Naive thymus-derived CD4-positive, alpha-beta T cell (primary cell): Measurements from ENCODE around the gene CHST7. TPM values are rescaled to one million over a fixed set of nuclear protein-coding genes. Genes with fewer than 3 reads are reported as not detected.

Source experiments
- ATAC-seq: fragments of 150-1000 bp; cut with Tn5 transposase; 2 replicates; pipeline ENCODE4 v1.10.0; 2021; ENCODE audit warnings: mild to moderate bottlenecking, moderate library complexity
- CTCF ChIA-PET: fragments of 350-600 bp; sonication (Branson Sonifier 250); formaldehyde crosslinking; loops from one replicate; lab custom pipeline; 2021; ENCODE audit warnings: antibody characterized with exemption; lab: Charles Lee
- POLR2A ChIA-PET: fragments of 350-600 bp; sonication (Branson Sonifier 250); formaldehyde crosslinking; loops from one replicate; lab custom pipeline; 2021; ENCODE audit warnings: antibody characterized with exemption, inconsistent platforms; lab: Charles Lee
- DNase-seq, 9 donors: peaks; one replicate each; pipeline versions ENCODE4 v3.0.0 to v3.0.0-alpha.2; 2020 to 2022; ENCODE audit warnings: mixed read lengths in 1 of 9
- H3K27ac ChIP-seq: one replicate; pipeline ENCODE4 v1.7.0; 2013; ENCODE audit warnings: mild to moderate bottlenecking, low read depth, low read length, moderate library complexity
- H3K27me3 ChIP-seq, 2 donors: one replicate each; pipeline ENCODE4 v1.7.0; 2013; ENCODE audit warnings: low read length in 2 of 2, mild to moderate bottlenecking in 2 of 2, moderate library complexity in 2 of 2; ENCODE audit not compliant: control insufficient read depth in 2 of 2, insufficient read depth in 2 of 2
- H3K36me3 ChIP-seq, 3 experiments: 1 replicate in 2 of 3; 2 replicates in 1 of 3; pipeline ENCODE4 v1.7.0; 2013; ENCODE audit warnings: low read length in 3 of 3, mild to moderate bottlenecking in 3 of 3, moderate library complexity in 1 of 3; ENCODE audit not compliant: insufficient read depth in 3 of 3, control insufficient read depth in 2 of 3
- H3K4me1 ChIP-seq, 2 donors: one replicate each; pipeline ENCODE4 v1.7.0; 2013; ENCODE audit warnings: low read length in 2 of 2, mild to moderate bottlenecking in 2 of 2, moderate library complexity in 1 of 2; ENCODE audit not compliant: control insufficient read depth in 2 of 2, insufficient read depth in 2 of 2
- H3K4me3 ChIP-seq: 2 replicates; pipeline ENCODE4 v1.7.0; 2013; ENCODE audit warnings: mild to moderate bottlenecking, low read length
- H3K9me3 ChIP-seq, 3 experiments: 1 replicate in 2 of 3; 2 replicates in 1 of 3; pipeline ENCODE4 v1.7.0; 2013; ENCODE audit warnings: low read length in 3 of 3; ENCODE audit not compliant: control insufficient read depth in 2 of 3
- H3K27ac Mint-ChIP-seq, 9 donors: one replicate each; pipeline ENCODE4 v1.8.0; 2020 to 2022; ENCODE audit warnings: mixed read lengths in 9 of 9, mild to moderate bottlenecking in 8 of 9, moderate library complexity in 5 of 9, inconsistent platforms in 2 of 9
- H3K27me3 Mint-ChIP-seq, 5 donors: one replicate each; pipeline ENCODE4 v1.8.0; 2021 to 2022; ENCODE audit warnings: mixed read lengths in 5 of 5, mild to moderate bottlenecking in 1 of 5
- H3K36me3 Mint-ChIP-seq, 5 donors: one replicate each; pipeline ENCODE4 v1.8.0; 2020 to 2022; ENCODE audit warnings: mixed read lengths in 5 of 5, mild to moderate bottlenecking in 3 of 5, inconsistent platforms in 1 of 5
- H3K4me1 Mint-ChIP-seq, 7 donors: one replicate each; pipeline ENCODE4 v1.8.0; 2020 to 2022; ENCODE audit warnings: mixed read lengths in 7 of 7, mild to moderate bottlenecking in 3 of 7, inconsistent platforms in 1 of 7
- H3K4me3 Mint-ChIP-seq, 10 donors: one replicate each; pipeline ENCODE4 v1.8.0; 2020 to 2022; ENCODE audit warnings: mild to moderate bottlenecking in 10 of 10, mixed read lengths in 10 of 10, moderate library complexity in 6 of 10, inconsistent platforms in 2 of 10
- H3K9me3 Mint-ChIP-seq, 11 donors: one replicate each; pipeline ENCODE4 v1.8.0; 2020 to 2022; ENCODE audit warnings: mixed read lengths in 11 of 11, mild to moderate bottlenecking in 4 of 11, inconsistent platforms in 1 of 11, moderate library complexity in 1 of 11
- intact Hi-C, 2 donors: fragments of 100-400 bp; cut with micrococcal nuclease; formaldehyde crosslinking; loops; one replicate each; pipeline ENCODE4 v1.15.1; 2023
- polyA plus RNA-seq, 2 donors: library from polyadenylated mRNA; unstranded; fragments of 300-500 nt; fragmentation: Illumina TruSeq; gene quantifications; one replicate each; pipeline ENCODE4 v1.2.3, GENCODE V29; 2021
- total RNA-seq, 6 experiments: library from RNA in 5 of 6; stranded (reverse) in 5 of 6; gene quantifications; 1 replicate in 5 of 6; 2 replicates in 1 of 6; pipeline ENCODE4 v1.2.3 and lab custom pipeline; 2021 to 2026

Gene CHST7
- total and polyA plus RNA-seq, 7 experiments from 2014 or later, result 2.1 to 7.2 (median 3.0) TPM

DNA sequence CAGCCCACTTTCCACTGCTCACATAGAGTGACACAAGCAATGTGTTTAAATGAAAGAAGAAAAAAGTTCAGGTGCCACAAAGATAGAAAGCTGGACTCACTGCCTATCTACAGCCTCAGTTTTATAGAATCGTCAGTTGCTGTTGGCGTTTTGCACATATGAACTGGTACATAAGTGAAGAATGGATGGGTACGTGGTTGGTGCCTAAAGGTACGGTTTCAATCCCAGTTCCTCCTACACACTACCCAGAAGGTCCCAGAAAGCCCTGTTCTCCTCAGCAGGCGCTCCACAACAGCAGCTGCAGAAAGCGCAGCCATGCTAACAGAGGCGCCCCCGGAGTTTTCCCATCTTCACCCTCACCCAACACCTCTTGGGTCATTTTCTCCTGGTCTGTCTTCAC lies 23.6 kb downstream of the CHST7 start:
- no peak for DNase-seq
- H3K4me3 ChIP-seq, result no peak overlapping the region
- H3K27me3 ChIP-seq, result no peaks in the 10 kb centered on the region
- H3K36me3 Mint-ChIP-seq, result peaks cover 0 to 6% (median 0%) of the 10 kb centered on the region in 5 donors
- H3K4me3 Mint-ChIP-seq, result no peak overlapping the region
- ATAC-seq, result no peak
- intact Hi-C loops, result no loop called here
- H3K4me1 ChIP-seq, result no peaks in the 10 kb centered on the region
- H3K4me1 Mint-ChIP-seq, result peaks cover 0 to 14% (median 4%) of the 10 kb centered on the region in 7 donors
- H3K9me3 ChIP-seq, result no peaks in the 10 kb centered on the region
- H3K9me3 Mint-ChIP-seq, result no peaks in the 10 kb centered on the region
- no peak overlapping the region for H3K27ac ChIP-seq
- H3K27ac Mint-ChIP-seq, result no peak overlapping the region
- H3K36me3 ChIP-seq, result no peaks in the 10 kb centered on the region
- ChIA-PET POLR2A (no interaction called here), CTCF (no interaction called here)
- no peaks in the 10 kb centered on the region for H3K27me3 Mint-ChIP-seq

DNA sequence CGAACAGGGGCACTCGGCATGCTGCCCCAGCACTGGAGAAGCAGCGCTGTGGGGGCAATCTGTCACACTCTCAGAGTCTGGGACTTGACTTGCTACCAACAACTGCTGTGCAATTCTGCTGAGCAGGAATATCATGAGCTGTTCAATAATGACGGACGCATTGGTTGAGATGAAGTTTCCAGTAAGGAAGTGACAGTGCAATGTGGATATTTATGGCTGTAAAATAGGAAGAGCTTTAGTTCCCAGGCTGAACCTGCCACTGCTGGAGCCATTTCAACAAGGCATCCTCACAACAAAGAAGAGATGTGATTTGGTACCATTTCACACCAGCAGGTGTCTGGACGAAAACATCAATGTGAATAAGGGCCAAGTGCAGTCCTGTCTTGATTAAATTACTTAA lies 24.2 kb downstream of the CHST7 start:
- peaks cover 0 to 6% (median 0%) of the 10 kb centered on the region in 5 donors for H3K36me3 Mint-ChIP-seq
- H3K4me1 ChIP-seq, result no peaks in the 10 kb centered on the region
- no peaks in the 10 kb centered on the region for H3K27me3 ChIP-seq
- H3K27me3 Mint-ChIP-seq, result no peaks in the 10 kb centered on the region
- no peak for ATAC-seq
- H3K4me1 Mint-ChIP-seq, result peaks cover 0 to 14% (median 4%) of the 10 kb centered on the region in 7 donors
- no peak overlapping the region for H3K4me3 Mint-ChIP-seq
- intact Hi-C loops, result no loop called here
- H3K9me3 ChIP-seq, result no peaks in the 10 kb centered on the region
- POLR2A ChIA-PET, result no interaction called here
- no peaks in the 10 kb centered on the region for H3K9me3 Mint-ChIP-seq
- H3K4me3 ChIP-seq, result no peak overlapping the region
- no peak for DNase-seq
- no peak overlapping the region for H3K27ac Mint-ChIP-seq
- CTCF ChIA-PET, result no interaction called here
- H3K27ac ChIP-seq, result no peak overlapping the region
- no peaks in the 10 kb centered on the region for H3K36me3 ChIP-seq

DNA sequence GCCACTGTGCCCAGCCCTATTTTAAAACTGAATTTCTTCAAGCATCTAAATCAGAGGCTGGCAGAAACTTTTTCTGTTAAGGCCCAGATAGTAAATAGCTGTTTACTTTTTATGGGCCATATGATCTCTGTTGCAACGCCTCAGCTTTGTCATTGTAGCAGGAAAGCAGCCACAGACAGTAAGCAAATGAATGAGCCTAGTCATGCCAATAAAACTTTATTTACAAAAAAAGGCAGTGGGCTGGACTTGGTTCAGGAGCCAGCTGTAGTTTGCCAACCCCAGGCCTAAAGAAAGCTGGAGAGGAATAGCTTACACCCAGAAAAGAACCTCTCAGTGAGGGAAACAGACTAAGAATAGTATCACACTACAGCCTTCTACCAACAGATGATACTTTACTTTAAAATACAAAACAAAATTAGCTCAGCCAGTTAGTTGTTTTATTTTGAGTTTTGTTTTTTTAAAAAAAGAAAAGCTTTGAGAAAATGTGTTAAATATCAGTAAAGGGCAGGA lies 25.5 kb downstream of the CHST7 start:
- POLR2A ChIA-PET, result no interaction called here

DNA sequence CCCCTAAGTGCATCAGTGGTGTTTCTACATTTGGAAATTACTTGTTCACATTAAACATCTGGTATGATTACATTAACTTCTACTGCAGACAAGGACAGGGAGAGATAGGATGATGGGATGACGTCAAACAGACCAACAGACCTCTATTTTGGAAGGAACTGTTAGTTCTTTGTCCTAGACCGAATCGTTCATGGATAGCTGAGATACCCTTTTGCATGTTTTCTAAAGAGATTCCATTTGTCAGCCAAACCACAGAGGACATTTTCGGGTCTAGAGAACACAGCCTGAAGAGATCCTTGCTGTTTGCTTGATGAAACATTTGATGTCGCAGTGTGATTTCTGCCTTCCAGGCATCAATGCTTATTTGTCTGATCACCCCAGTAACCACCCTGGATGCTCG lies 27.7 kb downstream of the CHST7 start:
- H3K27me3 Mint-ChIP-seq, result no peaks in the 10 kb centered on the region
- H3K4me1 Mint-ChIP-seq, result peaks cover 0 to 4% (median 0%) of the 10 kb centered on the region in 7 donors
- no peaks in the 10 kb centered on the region for H3K4me1 ChIP-seq
- no peak overlapping the region for H3K27ac ChIP-seq
- H3K4me3 Mint-ChIP-seq, result no peak overlapping the region
- ChIA-PET CTCF (no interaction called here), POLR2A (no interaction called here)
- H3K36me3 ChIP-seq, result no peaks in the 10 kb centered on the region
- ATAC-seq (no peak), DNase-seq (no peak)
- H3K27ac Mint-ChIP-seq, result no peak overlapping the region
- H3K9me3 Mint-ChIP-seq, result no peaks in the 10 kb centered on the region
- intact Hi-C loops, result no loop called here
- no peaks in the 10 kb centered on the region for H3K27me3 ChIP-seq
- H3K36me3 Mint-ChIP-seq, result peaks cover 0 to 4% (median 0%) of the 10 kb centered on the region in 5 donors
- H3K9me3 ChIP-seq, result no peaks in the 10 kb centered on the region
- no peak overlapping the region for H3K4me3 ChIP-seq

More for the DNA sequence above, 25.5 kb downstream of the CHST7 start:
- H3K4me3 ChIP-seq, result no peak overlapping the region
- ATAC-seq (no peak), DNase-seq (no peak)
- H3K27ac ChIP-seq, result no peak overlapping the region
- intact Hi-C loops, result no loop called here
- H3K9me3 ChIP-seq, result no peaks in the 10 kb centered on the region
- Mint-ChIP-seq H3K9me3 (no peaks in the 10 kb centered on the region), H3K36me3 (peaks cover 0 to 4% (median 0%) of the 10 kb centered on the region in 5 donors), H3K4me3 (no peak overlapping the region), H3K27me3 (no peaks in the 10 kb centered on the region), H3K27ac (no peak overlapping the region), H3K4me1 (peaks cover 0 to 4% (median 0%) of the 10 kb centered on the region in 7 donors)
- no peaks in the 10 kb centered on the region for H3K4me1 ChIP-seq
- no peaks in the 10 kb centered on the region for H3K36me3 ChIP-seq
- CTCF ChIA-PET, result no interaction called here
- H3K27me3 ChIP-seq, result no peaks in the 10 kb centered on the region

DNA sequence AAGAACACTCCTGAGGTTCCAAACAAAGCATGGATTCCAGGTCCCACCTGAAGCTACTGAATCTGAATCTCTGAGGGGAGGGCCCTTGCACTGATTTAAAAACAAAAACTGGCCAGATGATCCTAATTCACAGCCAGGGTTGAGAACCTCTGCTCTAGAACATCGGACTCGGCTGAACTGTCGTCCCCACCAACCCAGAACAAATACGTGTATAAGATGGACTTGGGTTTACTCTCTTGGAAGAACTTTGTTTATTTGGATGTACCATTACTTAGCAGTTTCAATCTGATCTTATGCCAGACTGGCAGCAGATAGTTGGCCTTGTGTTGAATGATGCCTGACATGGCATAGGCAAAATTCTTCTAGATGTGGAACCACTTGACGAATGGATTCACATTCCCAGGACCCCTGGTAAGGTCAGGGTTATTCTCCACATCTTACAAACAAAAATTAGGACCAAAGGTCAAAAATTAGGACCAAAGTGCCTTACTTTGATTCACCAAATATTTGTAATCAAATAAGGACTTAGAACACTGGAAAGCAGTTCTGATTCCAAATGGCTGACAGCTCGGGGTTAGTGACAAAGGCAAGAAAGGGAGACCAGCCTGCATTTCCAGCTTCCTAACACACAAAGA lies 29.0 kb downstream of the CHST7 start:
- H3K4me3 ChIP-seq, result no peak overlapping the region
- intact Hi-C loops, result no loop called here
- no peaks in the 10 kb centered on the region for H3K9me3 Mint-ChIP-seq
- no peaks in the 10 kb centered on the region for H3K27me3 ChIP-seq
- CTCF ChIA-PET, result no interaction called here
- H3K27ac ChIP-seq, result no peak overlapping the region
- H3K4me1 ChIP-seq, result no peaks in the 10 kb centered on the region
- H3K36me3 Mint-ChIP-seq, result peaks cover 0 to 4% (median 0%) of the 10 kb centered on the region in 5 donors
- no peaks in the 10 kb centered on the region for H3K27me3 Mint-ChIP-seq
- ATAC-seq (no peak), DNase-seq (no peak)
- H3K9me3 ChIP-seq, result no peaks in the 10 kb centered on the region
- no peak overlapping the region for H3K27ac Mint-ChIP-seq
- H3K4me1 Mint-ChIP-seq, result peaks cover 0 to 12% (median 0%) of the 10 kb centered on the region in 7 donors
- H3K4me3 Mint-ChIP-seq, result no peak overlapping the region
- POLR2A ChIA-PET, result no interaction called here
- no peaks in the 10 kb centered on the region for H3K36me3 ChIP-seq

DNA sequence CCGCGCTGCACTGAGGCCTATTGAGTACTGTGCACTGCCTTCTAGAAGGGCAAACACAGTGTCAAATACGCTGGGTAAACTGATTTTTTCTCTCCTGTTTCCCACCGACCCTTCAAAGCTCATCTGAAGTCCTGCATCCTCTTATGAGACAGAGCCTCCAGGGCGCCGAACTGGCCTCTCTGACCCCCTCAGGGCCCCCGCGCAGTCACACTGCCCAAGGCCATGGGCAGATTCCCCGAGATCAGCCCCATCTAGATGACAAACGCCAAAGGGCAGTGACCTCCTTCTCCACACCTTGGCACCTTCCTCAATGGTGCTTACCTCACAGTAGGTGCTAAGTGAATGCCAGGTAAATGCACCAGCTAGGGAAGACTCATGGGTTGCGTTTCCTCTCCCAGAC lies 34.4 kb downstream of the CHST7 start:
- no peak overlapping the region for H3K27ac Mint-ChIP-seq
- ChIA-PET POLR2A (no interaction called here), CTCF (no interaction called here)
- no peaks in the 10 kb centered on the region for H3K27me3 Mint-ChIP-seq
- H3K36me3 Mint-ChIP-seq, result peaks cover 0 to 7% (median 0%) of the 10 kb centered on the region in 5 donors
- H3K9me3 Mint-ChIP-seq, result no peaks in the 10 kb centered on the region
- Histone ChIP-seq H3K27ac (no peak overlapping the region), H3K4me3 (no peak overlapping the region), H3K36me3 (no peaks in the 10 kb centered on the region), H3K4me1 (peaks cover 20 to 24% of the 10 kb centered on the region in 2 donors), H3K27me3 (no peaks in the 10 kb centered on the region), H3K9me3 (no peaks in the 10 kb centered on the region)
- no peak overlapping the region for H3K4me3 Mint-ChIP-seq
- intact Hi-C loops, result no loop called here
- peaks cover 8 to 54% (median 27%) of the 10 kb centered on the region in 7 donors for H3K4me1 Mint-ChIP-seq
- DNase-seq (no peak), ATAC-seq (no peak)
